Measurements from ENCODE around the gene KCTD7.

DNA sequence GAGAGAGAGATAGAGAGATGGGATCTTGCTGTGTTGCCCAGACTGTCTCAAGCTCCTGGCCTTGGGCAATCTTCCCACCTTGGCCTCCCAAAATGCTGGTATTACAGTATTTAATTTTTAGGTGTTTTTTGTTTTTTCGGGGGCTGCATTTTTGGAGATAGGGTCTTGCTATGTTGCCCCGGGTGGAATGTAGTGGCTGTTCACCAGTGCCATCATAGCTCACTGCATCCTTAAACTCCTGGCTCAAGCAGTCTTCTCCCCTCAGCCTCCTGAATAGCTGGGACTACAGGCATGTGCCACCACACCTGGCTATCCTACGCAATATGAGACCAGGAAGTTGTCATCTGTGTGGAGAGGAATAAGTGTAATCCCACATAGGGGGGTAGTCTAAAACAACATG lies 42.4 kb downstream of the KCTD7 start:
- TF ChIP-seq POLR2A (IDR thresholded peaks at IDR 0.05), result no peak
- TF ChIP-seq CTCF (IDR thresholded peaks at IDR 0.05 in 8 of 11, conservative IDR thresholded peaks at IDR 0.05 in 3 of 11), result no peak
- no peak for TF ChIP-seq POLR2AphosphoS5 (IDR thresholded peaks at IDR 0.05)
